Loucy (cell line): ENCODE measurements around the gene IWS1.

ENCODE experiments used
- CTCF ChIP-seq: fragments of 200-600 bp; sonication (generic); conservative IDR thresholded peaks from 2 replicates; pipeline ENCODE4 v1.5.1; 2014; ENCODE audit warnings: mild to moderate bottlenecking, antibody characterized with exemption, low read length
- EZH2phosphoT487 ChIP-seq: fragments of 200-600 bp; IDR thresholded peaks from 2 replicates; pipeline ENCODE4 v1.6.1; 2018; ENCODE audit warnings: antibody characterized with exemption, mild to moderate bottlenecking, moderate library complexity, borderline replicate concordance

GRCh38 chr2:127463155-127463991 is 62.9 kb downstream of the IWS1 start:
- TF ChIP-seq CTCF, result no peak
- TF ChIP-seq EZH2phosphoT487, result no peak
